Stomach (tissue), 9 donors: ENCODE measurements around the gene PRMT3. TPM values are rescaled to one million over a fixed set of nuclear protein-coding genes. Genes with fewer than 3 reads are reported as not detected.

Experiments used
- DNase-seq, 2 donors: peaks; one replicate each; pipeline versions ENCODE4 v3.0.0 to v3.0.0-alpha.2; 2013 to 2019
- H3K27ac ChIP-seq, 5 donors: fragments of 200-600 bp in 4 of 5; sonication (generic) in 4 of 5; one replicate each; pipeline ENCODE4 v1.5.1; 2013 to 2019; ENCODE audit warnings: mild to moderate bottlenecking in 1 of 5, moderate library complexity in 1 of 5
- H3K27me3 ChIP-seq, 3 donors: fragments of 200-600 bp; sonication (generic); one replicate each; pipeline ENCODE4 v1.5.1; 2017 to 2019; ENCODE audit warnings: mixed run types in 1 of 3
- H3K36me3 ChIP-seq, 4 donors: fragments of 200-600 bp; sonication (generic); 1 replicate in 3 of 4; 2 replicates in 1 of 4; pipeline ENCODE4 v1.5.1; 2016 to 2019
- H3K4me1 ChIP-seq, 4 donors: fragments of 200-600 bp; sonication (generic); one replicate each; pipeline ENCODE4 v1.5.1; 2016 to 2019
- H3K4me3 ChIP-seq, 4 donors: fragments of 200-600 bp; sonication (generic) in 3 of 4; one replicate each; pipeline ENCODE4 v1.5.1; 2016 to 2019; ENCODE audit warnings: mild to moderate bottlenecking in 1 of 4
- H3K9me3 ChIP-seq, 4 donors: fragments of 200-600 bp; sonication (generic); one replicate each; pipeline ENCODE4 v1.5.1; 2016 to 2019
- EP300 ChIP-seq: sonication (generic); formaldehyde crosslinking; IDR thresholded peaks from one replicate; pipeline ENCODE4 v1.6.1; 2017; ENCODE audit warnings: antibody characterized with exemption
- POLR2A ChIP-seq, 4 donors: fragments of 450-650 bp; IDR thresholded peaks; one replicate each; pipeline ENCODE4 v1.6.1; 2016; ENCODE audit warnings: antibody characterized with exemption in 4 of 4, control low read depth in 2 of 4, mild to moderate bottlenecking in 1 of 4, moderate library complexity in 1 of 4
- POLR2AphosphoS5 ChIP-seq, 3 donors: sonication (generic); formaldehyde crosslinking; IDR thresholded peaks; one replicate each; pipeline ENCODE4 v1.6.1; 2016; ENCODE audit warnings: antibody characterized with exemption in 3 of 3
- WGBS, 5 donors: extraction: QIAGEN DNeasy Blood & Tissue Kit in 3 of 5; methylation state at CpG; one replicate each; pipeline versions ENCODE4 v1.1.5 to v1.1.7; 2013 to 2018; 5-methylcytosine and 5-hydroxymethylcytosine counted together
- intact Hi-C: fragments of 100-400 bp; cut with DNase I; formaldehyde crosslinking; loops from one replicate; pipeline ENCODE4 v1.15.1; 2023; ENCODE audit warnings: low total_unique reads
- polyA plus RNA-seq, 3 donors: library from polyadenylated mRNA; stranded (reverse); fragments of 200-250 nt; gene quantifications; one replicate each; pipeline ENCODE4 v1.2.3, GENCODE V29; 2013
- total RNA-seq, 5 donors: library from RNA; depleted of rRNA; stranded (reverse); fragments of >200 nt; gene quantifications; one replicate each; pipeline versions ENCODE4 v1.1.0 to v1.2.3, GENCODE V29; 2014 to 2016
- TF ChIP-seq, protein P1 (sequence below), 7 experiments: fragments of 450-650 bp in 4 of 7; fragments of 200-600 bp in 3 of 7; sonication (generic) in 3 of 7; IDR thresholded peaks; one replicate each; pipeline ENCODE4 v1.5.1; 2016 to 2019; ENCODE audit warnings: antibody characterized with exemption in 7 of 7, control low read depth in 2 of 7, mild to moderate bottlenecking in 1 of 7
- donor health status: healthy with polysubstance abuse.
- donor health status: Bipolar disorder and iron deficiency.
- donor health status: healthy.

Gene PRMT3
- total and polyA plus RNA-seq, 8 donors = 4.7 to 54.5 (median 9.7) TPM

DNA sequence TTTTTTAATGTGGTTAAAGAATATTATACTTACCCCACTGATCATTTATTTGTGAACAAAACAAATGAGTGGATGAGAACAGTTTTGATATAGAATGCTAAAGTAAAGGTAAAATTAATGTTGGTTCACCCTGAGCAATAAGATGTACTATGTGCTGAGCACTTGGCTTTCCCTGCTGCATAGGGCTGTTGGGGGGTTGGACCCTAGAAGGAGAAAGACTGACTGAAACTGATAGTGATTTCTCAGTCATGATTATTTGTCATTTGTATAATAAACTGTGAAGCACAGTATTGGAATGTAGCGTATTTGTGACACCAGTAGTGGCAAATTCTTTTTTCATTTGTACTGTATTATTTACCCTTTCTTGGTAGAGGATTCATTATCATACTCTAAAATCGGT is 63.3 kb downstream of the PRMT3 start:
- Histone ChIP-seq H3K9me3 (no peaks in the 10 kb centered on the region), H3K27ac (no peak overlapping the region), H3K4me1 (no peaks in the 10 kb centered on the region), H3K4me3 (no peak overlapping the region), H3K27me3 (no peaks in the 10 kb centered on the region), H3K36me3 (peaks cover 0 to 24% (median 15%) of the 10 kb centered on the region in 4 donors)
- intact Hi-C loops = no loop called here
- TF ChIP-seq, protein P1, sequence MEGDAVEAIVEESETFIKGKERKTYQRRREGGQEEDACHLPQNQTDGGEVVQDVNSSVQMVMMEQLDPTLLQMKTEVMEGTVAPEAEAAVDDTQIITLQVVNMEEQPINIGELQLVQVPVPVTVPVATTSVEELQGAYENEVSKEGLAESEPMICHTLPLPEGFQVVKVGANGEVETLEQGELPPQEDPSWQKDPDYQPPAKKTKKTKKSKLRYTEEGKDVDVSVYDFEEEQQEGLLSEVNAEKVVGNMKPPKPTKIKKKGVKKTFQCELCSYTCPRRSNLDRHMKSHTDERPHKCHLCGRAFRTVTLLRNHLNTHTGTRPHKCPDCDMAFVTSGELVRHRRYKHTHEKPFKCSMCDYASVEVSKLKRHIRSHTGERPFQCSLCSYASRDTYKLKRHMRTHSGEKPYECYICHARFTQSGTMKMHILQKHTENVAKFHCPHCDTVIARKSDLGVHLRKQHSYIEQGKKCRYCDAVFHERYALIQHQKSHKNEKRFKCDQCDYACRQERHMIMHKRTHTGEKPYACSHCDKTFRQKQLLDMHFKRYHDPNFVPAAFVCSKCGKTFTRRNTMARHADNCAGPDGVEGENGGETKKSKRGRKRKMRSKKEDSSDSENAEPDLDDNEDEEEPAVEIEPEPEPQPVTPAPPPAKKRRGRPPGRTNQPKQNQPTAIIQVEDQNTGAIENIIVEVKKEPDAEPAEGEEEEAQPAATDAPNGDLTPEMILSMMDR (IDR thresholded peaks at IDR 0.05) = no peak
- TF ChIP-seq POLR2A (IDR thresholded peaks at IDR 0.05) (no peak), EP300 (no peak), POLR2AphosphoS5 (IDR thresholded peaks at IDR 0.05) (no peak)
- WGBS, 5 donors = 77 to 92% (median 86%) methylated on average over 2 of the region's 2 CpGs
- DNase-seq = no peak

DNA sequence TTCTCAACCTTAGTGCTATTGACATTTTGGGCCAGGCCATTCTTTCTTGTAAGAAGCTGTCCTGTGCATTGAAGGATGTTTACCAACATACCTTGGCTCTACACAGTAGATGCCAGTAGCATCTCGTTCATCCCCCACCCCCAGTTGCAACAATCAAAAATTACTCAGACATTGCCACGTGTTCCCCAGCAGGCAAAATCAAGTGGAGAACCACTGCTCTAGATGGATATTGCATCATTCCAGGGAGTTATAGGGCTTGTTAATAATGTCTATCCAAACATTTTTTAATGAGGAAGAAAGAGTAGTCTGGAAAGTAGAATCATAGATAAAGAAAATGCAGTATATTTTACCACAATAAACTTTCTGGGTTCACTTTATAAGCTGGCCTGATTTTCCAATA is 64.1 kb downstream of the PRMT3 start:
- H3K36me3 ChIP-seq = peaks cover 0 to 19% (median 15%) of the 10 kb centered on the region in 4 donors
- no peaks in the 10 kb centered on the region for H3K9me3 ChIP-seq
- no peak overlapping the region for H3K27ac ChIP-seq
- TF ChIP-seq POLR2A (IDR thresholded peaks at IDR 0.05) = no peak
- TF ChIP-seq EP300 = no peak
- TF ChIP-seq, protein P1 (IDR thresholded peaks at IDR 0.05) = no peak
- intact Hi-C loops = no loop called here
- 76 to 88% (median 84%) methylated on average over 2 of the region's 2 CpGs for WGBS, 5 donors
- no peaks in the 10 kb centered on the region for H3K4me1 ChIP-seq
- DNase-seq = no peak
- H3K4me3 ChIP-seq = no peak overlapping the region
- no peaks in the 10 kb centered on the region for H3K27me3 ChIP-seq

DNA sequence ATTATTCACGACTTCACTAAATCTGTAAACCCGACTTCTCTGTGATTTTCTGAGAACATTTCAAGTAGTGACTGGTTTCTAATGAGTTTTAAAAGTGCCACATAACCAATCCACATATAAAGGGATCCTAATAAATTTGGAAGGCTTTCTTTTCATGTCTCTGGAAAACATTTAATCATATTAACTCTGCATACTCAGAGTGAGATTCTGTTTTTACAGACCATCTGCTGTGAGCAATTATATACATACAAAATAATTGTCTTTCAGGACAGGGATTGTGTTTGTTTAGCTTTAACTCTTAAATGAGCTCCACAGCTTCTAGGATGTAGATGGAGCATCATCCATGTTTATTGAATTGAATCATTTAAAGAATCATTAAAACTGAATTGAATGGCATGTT is 65.1 kb downstream of the PRMT3 start:
- Histone ChIP-seq H3K4me3 (no peak overlapping the region), H3K27ac (no peak overlapping the region), H3K9me3 (no peaks in the 10 kb centered on the region), H3K4me1 (no peaks in the 10 kb centered on the region), H3K27me3 (no peaks in the 10 kb centered on the region), H3K36me3 (peaks cover 0 to 19% (median 15%) of the 10 kb centered on the region in 4 donors)
- no peak for TF ChIP-seq POLR2A (IDR thresholded peaks at IDR 0.05)
- TF ChIP-seq, protein P1 (IDR thresholded peaks at IDR 0.05) = no peak
- no peak for TF ChIP-seq EP300
- no peak for TF ChIP-seq POLR2AphosphoS5 (IDR thresholded peaks at IDR 0.05)
- no peak for DNase-seq
- intact Hi-C loops = no loop called here
- 81 to 90% (median 83%) methylated on average over 2 of the region's 2 CpGs for WGBS, 5 donors

DNA sequence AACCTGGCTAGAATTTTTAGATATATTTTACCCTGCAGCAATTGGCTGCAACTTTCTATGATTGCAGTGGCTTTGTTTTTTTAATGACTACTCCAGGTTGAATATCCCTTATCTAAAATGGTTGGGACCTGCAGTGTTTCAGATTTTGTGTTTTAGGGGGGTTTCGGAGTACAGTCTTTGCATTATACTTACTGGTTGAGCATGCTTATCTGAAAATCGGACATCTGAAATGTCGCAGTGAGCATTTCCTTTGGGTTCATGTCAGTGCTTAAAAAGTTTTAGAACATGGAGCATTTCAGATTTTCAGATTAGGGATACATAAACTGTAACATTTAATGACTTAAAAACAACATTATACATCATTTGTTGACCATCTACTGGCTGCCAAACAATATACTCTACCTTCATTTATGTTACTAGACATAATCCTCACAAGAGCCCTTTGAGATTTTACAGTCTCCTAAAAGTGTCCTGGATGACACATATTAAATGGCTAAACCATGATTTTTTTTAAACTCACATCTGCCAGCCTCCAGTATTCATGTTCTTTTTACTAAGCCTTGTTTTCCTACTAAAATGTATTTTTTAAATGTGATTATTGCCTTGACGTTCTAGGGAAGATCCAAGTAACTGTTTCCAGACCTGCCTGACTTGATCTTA is 66.3 kb downstream of the PRMT3 start:
- Histone ChIP-seq H3K27me3 (no peaks in the 10 kb centered on the region), H3K9me3 (no peaks in the 10 kb centered on the region), H3K4me1 (no peaks in the 10 kb centered on the region), H3K4me3 (no peak overlapping the region), H3K27ac (no peak overlapping the region), H3K36me3 (peaks cover 0 to 18% (median 14%) of the 10 kb centered on the region in 4 donors)
- 90 to 95% (median 92%) methylated on average over 4 of the region's 4 CpGs for WGBS, 5 donors
- DNase-seq = no peak
- intact Hi-C loops = no loop called here
- TF ChIP-seq POLR2AphosphoS5 (IDR thresholded peaks at IDR 0.05) (no peak), POLR2A (IDR thresholded peaks at IDR 0.05) (no peak), EP300 (no peak)
- TF ChIP-seq, protein P1 (IDR thresholded peaks at IDR 0.05) = no peak
